Mesodermal cell (in vitro differentiated cells): ENCODE data around the gene KRT6A.

Experiments used
- H3K27ac ChIP-seq: 2 replicates; pipeline ENCODE4 v1.7.0; 2013; ENCODE audit warnings: mild to moderate bottlenecking, low read depth, low read length, moderate library complexity; ENCODE audit not compliant: severe bottlenecking
- H3K36me3 ChIP-seq: 2 replicates; pipeline ENCODE4 v1.7.1; 2013; ENCODE audit warnings: mild to moderate bottlenecking, low read length, moderate library complexity; ENCODE audit not compliant: control insufficient read depth, insufficient read depth
- H3K4me1 ChIP-seq: one replicate; pipeline ENCODE4 v1.7.1; 2013; ENCODE audit warnings: mild to moderate bottlenecking, low read length; ENCODE audit not compliant: insufficient read depth, control insufficient read depth, poor library complexity, severe bottlenecking
- H3K4me3 ChIP-seq: 2 replicates; pipeline ENCODE4 v1.7.0; 2013; ENCODE audit warnings: low read length, control low read depth, mild to moderate bottlenecking; ENCODE audit not compliant: insufficient read depth, poor library complexity, severe bottlenecking; ENCODE audit errors: extremely low read depth
- H3K9me3 ChIP-seq: 2 replicates; pipeline ENCODE4 v1.7.1; 2013; ENCODE audit warnings: mild to moderate bottlenecking, low read length, moderate library complexity; ENCODE audit not compliant: control insufficient read depth
- WGBS, 2 experiments: methylation state at CpG; one replicate each; pipeline ENCODE4 v1.1.5; 2013; ENCODE audit warnings: missing lambda C conversion rate in 2 of 2; ENCODE audit not compliant: insufficient coverage in 2 of 2; 5-methylcytosine and 5-hydroxymethylcytosine counted together

Gene KRT6A

DNA sequence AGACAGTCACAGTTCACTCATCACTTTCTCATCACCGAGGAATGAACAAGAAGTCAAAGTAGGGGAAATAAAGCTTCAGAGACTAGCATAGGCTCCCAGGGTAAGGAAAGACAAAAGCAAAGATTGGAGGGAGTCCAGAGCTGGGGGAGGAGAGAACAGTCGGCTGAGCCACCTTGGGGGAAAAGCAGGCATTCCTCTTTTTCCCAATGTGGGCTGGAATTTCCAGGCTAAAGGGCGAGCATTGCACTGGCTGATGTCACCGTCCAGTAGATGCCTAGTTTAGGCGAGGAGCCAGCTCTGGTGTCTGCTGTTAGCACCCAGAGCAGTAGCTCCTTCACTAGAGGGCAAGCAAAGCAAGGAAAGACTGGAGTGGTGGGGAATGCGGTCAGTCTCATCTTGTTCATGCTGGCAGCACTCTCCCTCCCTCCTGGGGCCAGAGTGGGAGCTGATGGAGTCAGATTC, 50.4 kb downstream of the KRT6A start:
- Histone ChIP-seq H3K4me3 (no peak overlapping the region), H3K4me1 (peaks cover 19% of the 10 kb centered on the region), H3K27ac (peak overlapping the region; percentile 59), H3K9me3 (no peaks in the 10 kb centered on the region), H3K36me3 (no peaks in the 10 kb centered on the region)
- WGBS, 2 experiments, result 18 to 27% methylated on average over 5 of the region's 6 CpGs

DNA sequence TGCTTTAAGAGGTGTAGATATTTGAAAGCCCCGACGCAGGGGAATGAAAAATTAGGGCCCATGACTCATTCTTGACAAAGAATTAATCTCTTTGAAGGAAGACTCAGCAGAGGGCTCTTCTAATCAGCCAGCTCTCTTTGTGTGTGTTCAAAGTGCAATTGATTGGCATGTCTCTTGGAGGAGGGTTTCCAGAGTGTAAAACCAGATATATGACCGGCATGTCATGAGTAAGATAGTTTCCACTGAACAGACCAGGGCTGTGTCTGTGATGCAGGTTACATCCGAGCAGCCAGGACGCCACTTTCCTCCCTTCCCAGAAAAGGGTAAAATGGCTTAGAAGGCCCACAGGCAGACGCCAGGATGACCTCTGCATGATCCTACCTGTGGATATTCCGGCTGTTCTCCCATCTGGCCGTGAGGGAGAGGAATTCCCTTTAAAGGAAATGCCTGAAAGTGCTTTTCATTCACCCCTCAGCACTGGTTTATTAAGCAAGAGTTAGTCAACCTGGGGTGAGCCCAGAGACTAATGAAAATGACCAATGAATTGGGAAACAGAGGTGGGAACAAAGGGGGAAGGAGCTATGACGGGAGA, 51.6 kb downstream of the KRT6A start:
- Histone ChIP-seq H3K4me3 (no peak overlapping the region), H3K36me3 (no peaks in the 10 kb centered on the region), H3K4me1 (peaks cover 24% of the 10 kb centered on the region), H3K9me3 (no peaks in the 10 kb centered on the region), H3K27ac (peak overlapping the region; percentile 90)
- WGBS, 2 experiments, result 73 to 74% methylated on average over 6 to 8 of the region's 9 CpGs

DNA sequence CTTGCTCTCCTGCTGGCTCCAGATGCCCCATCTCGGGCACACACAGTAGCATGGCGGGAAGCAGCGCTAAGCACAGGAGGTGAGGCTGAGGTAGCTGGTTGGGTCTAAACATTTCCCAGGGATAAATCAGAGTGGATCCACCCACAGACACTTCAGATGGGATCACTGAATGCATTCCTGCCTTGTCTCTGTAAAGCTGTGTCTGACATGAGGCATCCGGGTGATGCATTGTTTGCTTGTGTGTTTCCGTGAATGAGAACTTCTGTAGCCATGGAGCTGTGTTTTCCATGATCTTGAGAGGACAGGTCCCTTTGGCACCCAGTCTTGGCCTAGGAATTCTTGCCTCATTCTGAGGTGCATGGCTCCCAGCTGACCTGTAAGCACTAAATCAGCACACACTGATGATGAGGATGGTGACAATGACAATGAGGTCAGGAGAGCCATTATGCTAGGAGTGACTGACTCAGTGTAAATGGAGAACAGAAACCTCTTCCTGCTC, 52.2 kb downstream of the KRT6A start:
- WGBS, 2 experiments, result 83 to 86% methylated on average over 5 of the region's 5 CpGs

DNA sequence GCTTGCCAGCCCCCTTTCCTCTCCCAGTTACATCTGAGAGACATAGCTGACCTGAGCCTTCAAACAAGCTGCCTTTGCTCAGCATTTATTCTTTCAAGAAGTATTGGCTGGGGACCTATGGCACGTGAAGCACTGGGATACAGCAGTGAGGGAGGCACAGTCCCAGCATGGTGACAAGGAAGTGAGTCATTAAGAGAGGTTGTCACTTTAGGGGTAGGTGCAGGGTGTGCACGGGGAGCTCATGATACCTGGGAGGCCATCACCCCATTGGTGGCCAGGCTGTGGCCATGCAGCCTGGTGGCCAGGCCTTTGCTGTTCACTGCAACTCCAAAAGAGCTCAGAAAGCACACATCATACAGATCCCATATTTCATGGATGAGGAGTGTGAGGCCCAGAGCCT, 53.2 kb downstream of the KRT6A start:
- Histone ChIP-seq H3K4me3 (no peak overlapping the region), H3K27ac (no peak overlapping the region), H3K4me1 (peaks cover 26% of the 10 kb centered on the region), H3K9me3 (no peaks in the 10 kb centered on the region), H3K36me3 (no peaks in the 10 kb centered on the region)
- WGBS, 2 experiments, result 92 to 100% methylated on average over 1 to 2 of the region's 2 CpGs

More for the DNA sequence above, 52.2 kb downstream of the KRT6A start:
- Histone ChIP-seq H3K4me1 (peaks cover 26% of the 10 kb centered on the region), H3K9me3 (no peaks in the 10 kb centered on the region), H3K4me3 (no peak overlapping the region), H3K27ac (peak overlapping the region; percentile 90), H3K36me3 (no peaks in the 10 kb centered on the region)

DNA sequence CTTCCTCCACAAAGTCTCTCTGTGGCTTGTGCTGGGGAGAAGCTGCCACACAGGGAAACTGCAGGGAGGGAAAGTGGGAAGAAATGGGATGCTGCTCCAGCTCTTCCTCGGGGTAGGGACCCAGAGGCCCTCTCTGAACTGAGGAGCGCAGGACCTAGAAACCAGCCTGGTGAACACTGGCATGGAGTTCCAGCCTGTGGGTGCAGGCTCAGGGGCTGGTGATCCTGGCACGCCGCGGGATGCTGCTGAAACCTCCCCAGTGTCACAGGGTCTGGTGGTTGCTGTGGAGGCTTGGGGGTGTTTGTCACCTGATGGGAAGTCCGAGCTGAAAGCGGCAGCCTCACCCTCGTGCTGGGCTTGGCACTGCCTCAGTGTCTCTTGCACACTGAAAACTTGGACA, 53.6 kb downstream of the KRT6A start:
- no peak overlapping the region for H3K4me3 ChIP-seq
- 82 to 86% methylated on average over 7 of the region's 8 CpGs for WGBS, 2 experiments
- H3K4me1 ChIP-seq, result peaks cover 26% of the 10 kb centered on the region
- no peak overlapping the region for H3K27ac ChIP-seq
- H3K9me3 ChIP-seq, result no peaks in the 10 kb centered on the region
- H3K36me3 ChIP-seq, result no peaks in the 10 kb centered on the region

DNA sequence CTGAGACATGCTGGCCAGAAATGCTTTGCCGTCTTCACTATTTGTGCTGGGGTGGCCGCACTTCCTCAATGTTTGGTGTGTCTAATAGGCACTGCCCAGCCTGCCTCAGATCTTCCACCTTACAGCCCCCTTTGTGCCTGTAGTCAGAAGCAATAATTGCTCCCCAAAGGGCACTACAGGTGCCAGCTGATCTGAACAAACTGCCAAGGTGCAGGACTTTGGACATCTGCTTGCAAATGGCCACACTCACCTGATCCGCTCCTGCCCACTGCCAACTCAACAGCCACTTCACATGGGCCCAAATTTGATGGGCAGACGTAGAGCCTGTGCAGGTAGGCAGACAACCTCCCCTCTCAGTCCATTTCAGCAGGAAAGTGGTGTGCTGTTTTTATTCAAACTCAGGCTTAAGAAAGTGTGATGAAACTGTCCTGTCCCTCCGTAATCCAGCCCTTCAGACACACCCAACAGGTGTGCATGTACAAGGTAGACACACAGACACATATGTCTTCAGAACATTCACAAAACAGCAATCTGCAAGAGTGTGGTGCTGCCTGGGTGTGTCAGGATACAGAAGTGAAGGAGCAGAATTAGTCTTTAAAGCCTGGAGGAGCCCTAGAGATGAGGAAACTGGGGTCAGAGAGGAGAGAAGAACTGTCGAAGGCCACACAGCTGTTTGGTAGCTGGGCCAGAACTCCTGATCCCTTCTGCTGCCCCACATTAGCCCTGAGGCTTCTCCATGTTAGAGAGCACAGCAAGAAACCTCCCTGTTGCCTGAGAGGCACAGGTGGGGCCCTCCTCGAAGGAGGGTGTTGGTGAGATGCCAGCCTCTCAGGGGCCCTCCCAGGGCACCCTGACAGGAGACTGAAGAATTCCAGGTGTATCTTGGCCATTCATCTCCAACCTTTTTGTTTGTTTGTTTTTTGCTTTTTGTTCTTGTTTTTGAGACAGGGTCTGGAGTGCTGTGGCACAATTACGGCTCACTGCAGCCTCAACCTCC, 54.5 kb downstream of the KRT6A start:
- no peak overlapping the region for H3K4me3 ChIP-seq
- H3K27ac ChIP-seq, result no peak overlapping the region
- no peaks in the 10 kb centered on the region for H3K36me3 ChIP-seq
- 88 to 89% methylated on average over 4 to 7 of the region's 8 CpGs for WGBS, 2 experiments
- peaks cover 26% of the 10 kb centered on the region for H3K4me1 ChIP-seq
- no peaks in the 10 kb centered on the region for H3K9me3 ChIP-seq

DNA sequence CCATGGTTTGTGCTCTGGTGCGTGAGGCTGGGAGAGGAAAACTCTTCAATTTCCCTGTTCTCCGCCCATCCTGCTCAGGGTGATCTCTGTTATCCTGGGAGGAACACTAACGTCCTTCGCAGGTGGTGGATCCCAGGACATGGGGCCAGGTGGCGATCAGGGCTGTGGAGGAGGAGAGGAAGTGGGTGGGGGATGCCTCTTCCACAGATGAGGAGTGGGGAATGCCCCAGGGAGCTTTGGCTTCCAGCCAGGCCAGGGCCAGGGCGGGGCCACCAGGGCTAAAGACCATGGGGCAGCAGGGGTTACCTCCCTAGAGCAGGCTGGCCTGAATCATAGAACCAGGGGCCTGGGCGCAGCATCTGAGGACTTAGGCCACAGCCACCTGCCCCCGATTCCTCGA, 55.5 kb downstream of the KRT6A start:
- H3K36me3 ChIP-seq, result no peaks in the 10 kb centered on the region
- no peak overlapping the region for H3K4me3 ChIP-seq
- H3K4me1 ChIP-seq, result peaks cover 20% of the 10 kb centered on the region
- H3K27ac ChIP-seq, result no peak overlapping the region
- WGBS, 2 experiments, result 85 to 91% methylated on average over 6 to 7 of the region's 9 CpGs
- no peaks in the 10 kb centered on the region for H3K9me3 ChIP-seq
